Astrocyte (in vitro differentiated cells and primary cell): ENCODE measurements around the gene TMOD3. TPM values are rescaled to one million over a fixed set of nuclear protein-coding genes. Genes with fewer than 3 reads are reported as not detected.

Experiments used
- DNase-seq: peaks from one replicate; pipeline ENCODE4 v3.0.0-alpha.2; 2010; ENCODE audit warnings: low read depth
- FAIRE-seq: peaks from 2 replicates; lab custom pipeline; 2011; peaks lifted over from hg19 to GRCh38; lab: Jason Lieb, UNC
- H2AFZ ChIP-seq: 2 replicates; pipeline ENCODE4 v1.6.0; 2012; ENCODE audit warnings: low read depth, low read length, inconsistent platforms
- H3K27ac ChIP-seq: 2 replicates; pipeline ENCODE4 v1.5.1; 2011; ENCODE audit warnings: low read depth, low read length, inconsistent platforms
- H3K27me3 ChIP-seq: 2 replicates; pipeline ENCODE4 v1.6.0; 2011; ENCODE audit warnings: low read length, inconsistent platforms; ENCODE audit not compliant: insufficient read depth
- H3K36me3 ChIP-seq: 2 replicates; pipeline ENCODE4 v1.5.1; 2011; ENCODE audit warnings: low read length, inconsistent platforms; ENCODE audit not compliant: insufficient read depth
- H3K4me1 ChIP-seq: 2 replicates; pipeline ENCODE4 v1.5.1; 2011; ENCODE audit warnings: low read length, inconsistent platforms; ENCODE audit not compliant: insufficient read depth
- H3K4me2 ChIP-seq: 2 replicates; pipeline ENCODE4 v1.6.0; 2012; ENCODE audit warnings: low read length, inconsistent platforms
- H3K4me3 ChIP-seq: 2 replicates; pipeline ENCODE4 v1.5.1; 2011; ENCODE audit warnings: low read depth, mild to moderate bottlenecking, low read length, inconsistent platforms; ENCODE audit not compliant: insufficient read depth
- H3K79me2 ChIP-seq: 2 replicates; pipeline ENCODE4 v1.6.0; 2012; ENCODE audit warnings: mild to moderate bottlenecking, low read length, inconsistent platforms; ENCODE audit not compliant: insufficient read depth
- H3K9ac ChIP-seq: 2 replicates; pipeline ENCODE4 v1.6.0; 2012; ENCODE audit warnings: mild to moderate bottlenecking, low read length, inconsistent platforms
- H3K9me3 ChIP-seq: 2 replicates; pipeline ENCODE4 v1.5.1; 2012; ENCODE audit warnings: low read depth, mild to moderate bottlenecking, low read length, inconsistent platforms; ENCODE audit not compliant: insufficient read depth
- H4K20me1 ChIP-seq: 2 replicates; pipeline ENCODE4 v1.6.0; 2012; ENCODE audit warnings: low read length, inconsistent platforms; ENCODE audit not compliant: insufficient read depth
- H3K27ac Mint-ChIP-seq: one replicate; pipeline ENCODE4 v1.8.0; 2021; ENCODE audit warnings: mild to moderate bottlenecking, mixed read lengths; ENCODE audit not compliant: unreplicated experiment
- H3K27me3 Mint-ChIP-seq: one replicate; pipeline ENCODE4 v1.8.0; 2021; ENCODE audit warnings: low read depth, mixed read lengths; ENCODE audit not compliant: unreplicated experiment
- H3K36me3 Mint-ChIP-seq: one replicate; pipeline ENCODE4 v1.8.0; 2021; ENCODE audit warnings: low read depth, mixed read lengths; ENCODE audit not compliant: unreplicated experiment
- H3K4me1 Mint-ChIP-seq: one replicate; pipeline ENCODE4 v1.8.0; 2021; ENCODE audit warnings: low read depth, mixed read lengths; ENCODE audit not compliant: unreplicated experiment
- H3K4me3 Mint-ChIP-seq: one replicate; pipeline ENCODE4 v1.8.0; 2021; ENCODE audit warnings: mild to moderate bottlenecking, moderate library complexity, mixed read lengths; ENCODE audit not compliant: unreplicated experiment
- H3K9me3 Mint-ChIP-seq: one replicate; pipeline ENCODE4 v1.8.0; 2021; ENCODE audit warnings: mild to moderate bottlenecking, mixed read lengths; ENCODE audit not compliant: unreplicated experiment
- CTCF ChIP-seq: IDR thresholded peaks from 2 replicates; pipeline ENCODE4 v1.5.1; 2011; ENCODE audit warnings: low read depth, mild to moderate bottlenecking, inconsistent platforms, low read length, moderate library complexity; ENCODE audit not compliant: insufficient read depth
- EZH2 ChIP-seq: IDR thresholded peaks from 2 replicates; pipeline ENCODE4 v1.6.1; 2012; ENCODE audit warnings: mild to moderate bottlenecking, low read length, inconsistent platforms; ENCODE audit not compliant: insufficient read depth
- total RNA-seq: library from RNA; stranded (reverse); gene quantifications from 2 replicates; pipeline ENCODE4 v1.2.1, GENCODE V29; 2021

Gene TMOD3
- total RNA-seq, 1 donor from 2014 or later = 65.2 TPM

DNA sequence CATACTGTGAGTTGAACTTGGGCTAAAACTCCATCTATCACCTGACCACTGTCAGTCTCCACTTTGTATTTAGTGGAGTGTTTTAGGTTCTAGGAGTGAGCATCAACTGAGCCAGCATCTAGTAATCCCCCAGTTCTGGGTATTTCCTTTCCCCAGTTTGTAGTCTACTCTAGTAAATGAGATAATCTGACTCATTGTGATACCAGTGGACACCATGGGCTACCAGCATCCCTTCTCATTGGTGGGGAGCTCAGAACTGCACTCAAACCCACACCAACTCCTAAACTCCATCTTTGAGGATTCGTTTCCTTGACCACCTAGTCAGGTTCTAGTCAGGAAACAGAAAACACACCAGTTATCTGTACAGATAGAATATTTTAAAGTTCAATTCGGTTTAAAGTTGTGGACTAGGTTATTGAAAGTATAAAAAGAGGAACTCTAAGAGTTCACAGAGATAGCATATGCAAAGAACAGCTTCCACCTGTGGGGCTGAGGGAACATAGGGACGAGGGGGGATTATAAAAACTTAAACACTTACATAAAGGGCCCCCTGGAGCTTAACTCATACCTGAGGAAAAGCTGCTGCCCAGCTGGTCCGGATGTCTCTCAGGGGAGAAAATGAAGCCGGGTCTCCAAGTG lies 106.1 kb downstream of the TMOD3 start:
- no peak overlapping the region for H3K4me3 ChIP-seq
- FAIRE-seq = no peak
- DNase-seq = no peak
- no peaks in the 10 kb centered on the region for H3K4me1 ChIP-seq
- H3K9me3 Mint-ChIP-seq = no peaks in the 10 kb centered on the region
- peaks cover 11% of the 10 kb centered on the region for H4K20me1 ChIP-seq
- H3K27ac ChIP-seq = no peak overlapping the region
- H3K36me3 Mint-ChIP-seq = peaks cover 2% of the 10 kb centered on the region
- H2AFZ ChIP-seq = no peak overlapping the region
- no peak overlapping the region for H3K4me2 ChIP-seq
- TF ChIP-seq EZH2 = no peak
- H3K9me3 ChIP-seq = no peaks in the 10 kb centered on the region
- H3K27me3 Mint-ChIP-seq = no peaks in the 10 kb centered on the region
- no peaks in the 10 kb centered on the region for H3K36me3 ChIP-seq
- peaks cover 7% of the 10 kb centered on the region for H3K4me1 Mint-ChIP-seq
- no peak overlapping the region for H3K4me3 Mint-ChIP-seq
- H3K27me3 ChIP-seq = no peaks in the 10 kb centered on the region
- H3K9ac ChIP-seq = no peak overlapping the region
- no peak overlapping the region for H3K27ac Mint-ChIP-seq
- H3K79me2 ChIP-seq = no peaks in the 10 kb centered on the region

GRCh38 chr15:51936105-51936478 lies 106.6 kb downstream of the TMOD3 start:
- no peaks in the 10 kb centered on the region for H3K36me3 ChIP-seq
- H3K4me1 Mint-ChIP-seq = peaks cover 7% of the 10 kb centered on the region
- H3K79me2 ChIP-seq = no peaks in the 10 kb centered on the region
- H3K9me3 Mint-ChIP-seq = no peaks in the 10 kb centered on the region
- no peak overlapping the region for H3K27ac ChIP-seq
- no peak for FAIRE-seq
- no peak for DNase-seq
- no peak overlapping the region for H3K4me3 ChIP-seq
- H3K27ac Mint-ChIP-seq = no peak overlapping the region
- no peak overlapping the region for H2AFZ ChIP-seq
- H3K9ac ChIP-seq = no peak overlapping the region
- peaks cover 2% of the 10 kb centered on the region for H3K36me3 Mint-ChIP-seq
- no peaks in the 10 kb centered on the region for H3K27me3 ChIP-seq
- no peaks in the 10 kb centered on the region for H3K27me3 Mint-ChIP-seq
- H3K4me1 ChIP-seq = no peaks in the 10 kb centered on the region
- H3K4me3 Mint-ChIP-seq = no peak overlapping the region
- H4K20me1 ChIP-seq = peaks cover 11% of the 10 kb centered on the region
- no peak overlapping the region for H3K4me2 ChIP-seq
- H3K9me3 ChIP-seq = no peaks in the 10 kb centered on the region
- no peak for TF ChIP-seq EZH2
- TF ChIP-seq CTCF = no peak

GRCh38 chr15:51938286-51938685 lies 108.8 kb downstream of the TMOD3 start:
- no peak overlapping the region for H3K4me3 Mint-ChIP-seq
- H3K36me3 Mint-ChIP-seq = peaks cover 2% of the 10 kb centered on the region
- peaks cover 7% of the 10 kb centered on the region for H3K4me1 Mint-ChIP-seq
- Histone ChIP-seq H3K36me3 (peaks cover 8% of the 10 kb centered on the region), H3K9me3 (no peaks in the 10 kb centered on the region), H4K20me1 (peaks cover 19% of the 10 kb centered on the region), H3K79me2 (peaks cover 6% of the 10 kb centered on the region), H3K9ac (no peak overlapping the region), H3K27me3 (no peaks in the 10 kb centered on the region), H2AFZ (no peak overlapping the region), H3K27ac (no peak overlapping the region), H3K4me1 (no peaks in the 10 kb centered on the region), H3K4me2 (no peak overlapping the region), H3K4me3 (no peak overlapping the region)
- no peaks in the 10 kb centered on the region for H3K9me3 Mint-ChIP-seq
- DNase-seq = no peak
- no peak for FAIRE-seq
- H3K27me3 Mint-ChIP-seq = no peaks in the 10 kb centered on the region
- no peak overlapping the region for H3K27ac Mint-ChIP-seq
- TF ChIP-seq EZH2 = no peak
- no peak for TF ChIP-seq CTCF
